AG04450 (cell line): ENCODE data around the gene CALCR. TPM values are rescaled to one million over a fixed set of nuclear protein-coding genes. Genes with fewer than 3 reads are reported as not detected.

Source experiments
- CTCF ChIA-PET: fragments of 300-600, 350-600 bp; formaldehyde crosslinking; extraction: SDS; loops from one replicate; lab custom pipeline; 2022; ENCODE audit warnings: antibody characterized with exemption, inconsistent platforms; lab: Charles Lee
- POLR2A ChIA-PET: fragments of 350-600 bp; formaldehyde crosslinking; extraction: SDS; loops from one replicate; lab custom pipeline; 2021; ENCODE audit warnings: antibody characterized with exemption, inconsistent platforms; lab: Yijun Ruan, JAX
- DNase-seq: peaks from one replicate; pipeline ENCODE4 v3.0.0-alpha.2; 2011; ENCODE audit warnings: low read depth, low spot score
- H3K27ac ChIP-seq: one replicate; pipeline ENCODE4 v1.5.1; 2012; ENCODE audit warnings: low read depth, low read length, control low read depth
- H3K27me3 ChIP-seq: one replicate; pipeline ENCODE4 v1.6.0; 2012; ENCODE audit warnings: low read length; ENCODE audit not compliant: control insufficient read depth, insufficient read depth
- H3K4me3 ChIP-seq: 2 replicates; pipeline ENCODE4 v1.5.1; 2011; ENCODE audit warnings: mild to moderate bottlenecking, low read depth, low read length, control low read depth
- H3K9me3 ChIP-seq: 2 replicates; pipeline ENCODE4 v1.5.1; 2012; ENCODE audit warnings: low read length; ENCODE audit not compliant: control insufficient read depth, insufficient read depth
- polyA plus RNA-seq: library from polyadenylated mRNA; depleted of rRNA; stranded (reverse); fragments of >200 nt; gene quantifications from 2 replicates; pipeline ENCODE4 v1.2.3, GENCODE V29; 2011
- TF ChIP-seq, protein P1 (sequence below): IDR thresholded peaks from 2 replicates; pipeline ENCODE4 v1.5.1; 2011; ENCODE audit warnings: low read depth, low read length, control low read depth, inconsistent platforms

CALCR gene
- polyA plus RNA-seq, 1 experiment, result not detected

DNA sequence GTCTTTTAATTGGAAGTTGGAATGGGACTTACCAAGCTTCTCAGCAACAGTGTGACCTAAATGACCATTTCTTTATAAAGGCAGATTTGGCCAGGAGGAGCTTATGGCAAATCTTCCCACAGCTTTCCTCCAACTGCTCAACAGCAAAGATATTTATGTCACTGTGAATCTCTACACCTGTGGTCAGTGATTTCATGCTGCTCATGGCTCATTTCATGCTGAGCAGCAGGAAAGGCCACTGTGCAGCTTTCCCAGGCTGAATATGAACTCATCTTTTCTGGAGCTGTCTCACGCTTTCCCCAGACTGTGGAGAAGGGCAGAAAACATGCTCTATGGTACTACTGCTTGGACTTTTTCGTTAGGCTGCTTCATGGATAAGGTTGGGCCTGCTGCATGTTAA lies 29.8 kb downstream of the CALCR start:
- H3K27me3 ChIP-seq, result no peaks in the 10 kb centered on the region
- H3K4me3 ChIP-seq, result no peak overlapping the region
- H3K9me3 ChIP-seq, result no peaks in the 10 kb centered on the region
- no peak for DNase-seq
- ChIA-PET POLR2A (no interaction called here), CTCF (no interaction called here)
- no peak overlapping the region for H3K27ac ChIP-seq
- TF ChIP-seq, protein P1, sequence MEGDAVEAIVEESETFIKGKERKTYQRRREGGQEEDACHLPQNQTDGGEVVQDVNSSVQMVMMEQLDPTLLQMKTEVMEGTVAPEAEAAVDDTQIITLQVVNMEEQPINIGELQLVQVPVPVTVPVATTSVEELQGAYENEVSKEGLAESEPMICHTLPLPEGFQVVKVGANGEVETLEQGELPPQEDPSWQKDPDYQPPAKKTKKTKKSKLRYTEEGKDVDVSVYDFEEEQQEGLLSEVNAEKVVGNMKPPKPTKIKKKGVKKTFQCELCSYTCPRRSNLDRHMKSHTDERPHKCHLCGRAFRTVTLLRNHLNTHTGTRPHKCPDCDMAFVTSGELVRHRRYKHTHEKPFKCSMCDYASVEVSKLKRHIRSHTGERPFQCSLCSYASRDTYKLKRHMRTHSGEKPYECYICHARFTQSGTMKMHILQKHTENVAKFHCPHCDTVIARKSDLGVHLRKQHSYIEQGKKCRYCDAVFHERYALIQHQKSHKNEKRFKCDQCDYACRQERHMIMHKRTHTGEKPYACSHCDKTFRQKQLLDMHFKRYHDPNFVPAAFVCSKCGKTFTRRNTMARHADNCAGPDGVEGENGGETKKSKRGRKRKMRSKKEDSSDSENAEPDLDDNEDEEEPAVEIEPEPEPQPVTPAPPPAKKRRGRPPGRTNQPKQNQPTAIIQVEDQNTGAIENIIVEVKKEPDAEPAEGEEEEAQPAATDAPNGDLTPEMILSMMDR, result no peak

DNA sequence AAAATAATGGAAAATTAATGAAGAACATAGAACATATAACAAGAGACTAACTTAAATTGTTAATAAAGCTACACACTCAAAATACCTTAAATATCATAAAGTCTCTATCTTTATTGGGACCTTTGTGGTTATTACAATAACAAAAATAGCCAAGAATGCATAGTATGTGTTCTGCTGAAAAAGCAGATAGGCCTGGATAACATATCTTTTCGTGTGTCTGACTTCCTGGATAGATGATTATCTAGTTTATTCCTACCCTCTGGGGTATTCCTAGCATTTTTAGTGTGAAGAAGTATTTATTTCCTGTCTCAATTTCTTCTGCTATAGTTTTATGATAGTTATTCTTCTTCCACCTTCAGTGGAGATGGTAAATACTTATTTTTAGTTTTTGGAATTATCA lies 36.5 kb downstream of the CALCR start:
- DNase-seq, result no peak
- Histone ChIP-seq H3K4me3 (no peak overlapping the region), H3K27ac (no peak overlapping the region), H3K27me3 (no peaks in the 10 kb centered on the region), H3K9me3 (no peaks in the 10 kb centered on the region)
- POLR2A ChIA-PET, result no interaction called here
- CTCF ChIA-PET, result no interaction called here
- TF ChIP-seq, protein P1, result no peak

DNA sequence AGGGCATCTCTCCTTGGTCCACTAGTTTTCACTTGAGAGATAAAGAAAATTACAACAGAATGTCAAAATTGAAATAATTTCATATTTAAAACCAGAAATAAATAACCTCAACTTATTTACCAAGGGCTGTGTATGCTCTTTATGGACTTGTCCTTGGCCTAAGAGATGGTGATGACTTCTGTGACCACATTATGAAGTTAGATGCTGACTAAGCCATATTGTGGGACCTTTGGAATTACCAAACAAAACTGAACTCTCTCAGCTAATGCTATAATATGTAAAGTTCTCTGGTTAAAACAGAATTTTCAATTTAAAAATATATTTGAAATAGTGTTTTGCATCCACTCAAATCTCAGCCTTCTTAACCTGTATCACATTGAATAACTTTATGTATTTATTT lies 38.9 kb downstream of the CALCR start:
- POLR2A ChIA-PET, result no interaction called here
- TF ChIP-seq, protein P1, result no peak
- no peaks in the 10 kb centered on the region for H3K27me3 ChIP-seq
- H3K4me3 ChIP-seq, result no peak overlapping the region
- no peak overlapping the region for H3K27ac ChIP-seq
- CTCF ChIA-PET, result interaction anchor here (1.1 kb wide), 1 partner anchor 15 kb away, joined by 3 read pairs; no protein-coding TSS in a partner anchor
- no peak for DNase-seq
- no peaks in the 10 kb centered on the region for H3K9me3 ChIP-seq

DNA sequence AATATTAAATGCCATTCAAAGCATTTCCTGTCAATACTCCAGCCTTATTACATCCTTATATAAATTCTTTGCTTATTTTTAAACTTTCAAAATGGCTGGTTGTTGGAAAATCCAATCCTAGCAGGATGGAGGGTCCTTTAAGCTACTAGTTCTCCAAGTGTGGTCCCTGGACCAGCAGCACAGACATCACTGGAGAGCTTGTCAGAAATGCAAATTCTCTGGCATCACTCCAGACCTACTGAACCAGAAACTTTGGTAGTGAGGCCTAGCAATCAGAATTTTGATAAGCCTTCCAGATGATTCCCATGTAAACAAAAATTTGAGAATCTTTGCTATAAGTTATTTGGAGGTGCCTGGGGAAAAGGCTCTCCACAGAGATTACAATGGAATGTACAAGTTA lies 43.8 kb downstream of the CALCR start:
- no peak overlapping the region for H3K27ac ChIP-seq
- no peak for DNase-seq
- H3K27me3 ChIP-seq, result no peaks in the 10 kb centered on the region
- CTCF ChIA-PET, result no interaction called here
- TF ChIP-seq, protein P1, result no peak
- no peak overlapping the region for H3K4me3 ChIP-seq
- H3K9me3 ChIP-seq, result no peaks in the 10 kb centered on the region
- POLR2A ChIA-PET, result no interaction called here

- CTCF ChIA-PET, result no interaction called here
- no peaks in the 10 kb centered on the region for H3K27me3 ChIP-seq
These were observed 57.7 kb downstream of the CALCR start for GRCh38 chr7:93516834-93517233.

More at GRCh38 chr7:93516834-93517233, 57.7 kb downstream of the CALCR start:
- Histone ChIP-seq H3K27ac (no peak overlapping the region), H3K9me3 (no peaks in the 10 kb centered on the region), H3K4me3 (no peak overlapping the region)
- POLR2A ChIA-PET, result no interaction called here
- DNase-seq, result no peak
- TF ChIP-seq, protein P1, result no peak
